PC-9 (cell line): ENCODE data around the gene AUTS2.

Source experiments
- CTCF ChIP-seq: fragments of 200-600 bp; sonication (generic); conservative IDR thresholded peaks from 2 replicates; pipeline ENCODE4 v1.6.1; 2017; ENCODE audit warnings: mixed run types, antibody characterized with exemption, mild to moderate bottlenecking, moderate library complexity
- EZH2 ChIP-seq: fragments of 200-600 bp; sonication (generic); IDR thresholded peaks from 2 replicates; pipeline ENCODE4 v1.8.0; 2017; ENCODE audit warnings: antibody characterized with exemption, low read depth

DNA sequence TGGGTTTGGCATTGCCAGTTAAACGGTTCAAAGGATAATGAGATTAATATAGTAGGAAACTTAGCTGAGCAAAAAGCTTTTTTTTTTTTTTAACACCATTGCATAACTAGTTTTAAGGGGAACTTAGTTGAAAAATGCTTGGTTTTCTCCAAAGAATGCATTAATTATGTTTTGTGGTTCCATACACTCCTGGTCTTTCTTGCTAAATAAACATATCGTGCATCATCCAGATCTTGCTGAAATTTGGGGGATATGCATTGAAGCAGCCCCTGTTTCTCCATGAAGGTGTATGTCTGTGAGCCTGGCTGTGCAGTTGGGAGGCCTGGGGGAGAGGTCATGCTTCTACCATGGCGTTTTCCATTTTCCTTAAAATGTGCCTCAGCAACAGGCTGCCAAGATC lies 975.4 kb downstream of the AUTS2 start:
- no peak for TF ChIP-seq CTCF
- no peak for TF ChIP-seq EZH2
